H1 (cell line): Measurements from ENCODE around the gene F11. TPM values are rescaled to one million over a fixed set of nuclear protein-coding genes. Genes with fewer than 3 reads are reported as not detected.

Source experiments
- CTCF ChIA-PET: fragments of 300-600 bp; sonication (Branson Sonifier 250); formaldehyde crosslinking; loops from one replicate; lab custom pipeline; 2021; ENCODE audit not compliant: partially characterized antibody; lab: Charles Lee
- POLR2A ChIA-PET: fragments of 300-600 bp; sonication (Branson Sonifier 250); formaldehyde crosslinking; loops from one replicate; lab custom pipeline; 2021; ENCODE audit warnings: inconsistent platforms; ENCODE audit not compliant: partially characterized antibody; lab: Charles Lee
- DNase-seq, 2 experiments: peaks; one replicate each; pipeline versions ENCODE4 v3.0.0 to v3.0.0-alpha.2; 2010 to 2022; ENCODE audit warnings: low spot score in 2 of 2, low read depth in 1 of 2, mixed read lengths in 1 of 2
- FAIRE-seq: peaks from 2 replicates; lab custom pipeline; 2011; peaks lifted over from hg19 to GRCh38; lab: Jason Lieb, UNC
- H2AFZ ChIP-seq: 2 replicates; pipeline ENCODE4 v1.8.1; 2012; ENCODE audit warnings: low read length, inconsistent platforms
- H2AK5ac ChIP-seq: 2 replicates; pipeline ENCODE4 v1.6.1; 2013; ENCODE audit warnings: low read depth, low read length
- H2BK120ac ChIP-seq: replicated peaks from 2 replicates; pipeline ENCODE3; 2013; ENCODE audit warnings: low read depth, low read length, inconsistent platforms
- H2BK12ac ChIP-seq: 2 replicates; pipeline ENCODE4 v1.6.1; 2013; ENCODE audit warnings: low read depth, low read length
- H2BK15ac ChIP-seq: 2 replicates; pipeline ENCODE4 v1.6.1; 2013; ENCODE audit warnings: low read length
- H2BK20ac ChIP-seq: 2 replicates; pipeline ENCODE4 v1.6.1; 2013; ENCODE audit warnings: low read length
- H2BK5ac ChIP-seq: 2 replicates; pipeline ENCODE4 v1.6.1; 2013; ENCODE audit warnings: low read depth, low read length
- H3K14ac ChIP-seq: 2 replicates; pipeline ENCODE4 v1.6.1; 2013; ENCODE audit warnings: inconsistent platforms; ENCODE audit not compliant: insufficient read length
- H3K18ac ChIP-seq: 2 replicates; pipeline ENCODE4 v1.6.1; 2013; ENCODE audit warnings: low read length; ENCODE audit errors: extremely low read depth
- H3K23ac ChIP-seq: 2 replicates; pipeline ENCODE4 v1.6.1; 2013; ENCODE audit warnings: inconsistent platforms; ENCODE audit not compliant: insufficient read length
- H3K23me2 ChIP-seq: 2 replicates; pipeline ENCODE4 v1.6.1; 2013; ENCODE audit warnings: low read depth, low read length
- H3K27ac ChIP-seq: 2 replicates; pipeline ENCODE4 v1.6.1; 2011; ENCODE audit warnings: low read depth, low read length, inconsistent platforms
- H3K27me3 ChIP-seq, 4 experiments: replicated peaks in 1 of 4; 1 replicate in 1 of 4; 2 replicates in 3 of 4; pipeline versions ENCODE4 v1.6.1 to v1.8.1; 2011 to 2013; ENCODE audit warnings: low read length in 3 of 4, mild to moderate bottlenecking in 3 of 4, inconsistent platforms in 2 of 4, mixed read lengths in 2 of 4, moderate library complexity in 1 of 4; ENCODE audit not compliant: control insufficient read depth in 3 of 4, insufficient read depth in 3 of 4; ENCODE audit errors: extremely low read depth in 1 of 4
- H3K36me3 ChIP-seq, 4 experiments: 2 replicates each; pipeline versions ENCODE4 v1.6.1 to v1.8.1; 2011 to 2013; ENCODE audit warnings: mild to moderate bottlenecking in 4 of 4, low read length in 3 of 4, moderate library complexity in 2 of 4, control low read depth in 1 of 4, inconsistent platforms in 1 of 4; ENCODE audit not compliant: insufficient read depth in 4 of 4, control insufficient read depth in 2 of 4
- H3K4ac ChIP-seq: replicated peaks from 2 replicates; pipeline ENCODE3; 2013; ENCODE audit warnings: low read length, low read depth, mixed read lengths, inconsistent platforms; ENCODE audit not compliant: insufficient read length
- H3K4me1 ChIP-seq, 4 experiments: replicated peaks in 1 of 4; 1 replicate in 1 of 4; 2 replicates in 3 of 4; pipeline versions ENCODE4 v1.6.1 to v1.8.1; 2011 to 2013; ENCODE audit warnings: low read length in 3 of 4, inconsistent platforms in 2 of 4, mixed read lengths in 1 of 4; ENCODE audit not compliant: insufficient read depth in 4 of 4, control insufficient read depth in 3 of 4
- H3K4me2 ChIP-seq, 2 experiments: 2 replicates each; pipeline versions ENCODE4 v1.6.1 to v1.8.1; 2011 to 2013; ENCODE audit warnings: low read depth in 2 of 2, low read length in 2 of 2, control low read depth in 1 of 2, inconsistent platforms in 1 of 2, mild to moderate bottlenecking in 1 of 2; ENCODE audit not compliant: insufficient read depth in 1 of 2
- H3K4me3 ChIP-seq, 4 experiments: fragments of 200-600, 300-600 bp in 1 of 4; sonication (generic), shearing (Covaris generic), sonication (Bioruptor Twin) in 1 of 4; 2 replicates each; pipeline versions ENCODE4 v1.5.1 to v1.8.1; 2011 to 2016; ENCODE audit warnings: low read length in 4 of 4, low read depth in 3 of 4, control low read depth in 2 of 4, inconsistent platforms in 2 of 4, mild to moderate bottlenecking in 2 of 4, mixed read lengths in 1 of 4, moderate library complexity in 1 of 4; ENCODE audit not compliant: insufficient read depth in 2 of 4; ENCODE audit errors: extremely low read depth in 1 of 4
- H3K56ac ChIP-seq: replicated peaks from 2 replicates; pipeline ENCODE3; 2013; ENCODE audit warnings: low read depth, mild to moderate bottlenecking, mixed read lengths, low read length, inconsistent platforms; ENCODE audit not compliant: insufficient read length
- H3K79me1 ChIP-seq: 2 replicates; pipeline ENCODE4 v1.6.1; 2013; ENCODE audit warnings: low read depth, low read length, control low read depth
- H3K79me2 ChIP-seq, 2 experiments: 2 replicates each; pipeline versions ENCODE4 v1.6.1 to v1.8.1; 2012 to 2013; ENCODE audit warnings: low read length in 2 of 2, mild to moderate bottlenecking in 2 of 2, inconsistent platforms in 1 of 2; ENCODE audit not compliant: insufficient read depth in 2 of 2, control insufficient read depth in 1 of 2
- H3K9ac ChIP-seq, 4 experiments: replicated peaks in 1 of 4; 1 replicate in 1 of 4; 2 replicates in 3 of 4; pipeline versions ENCODE4 v1.6.1 to v1.8.1; 2011 to 2013; ENCODE audit warnings: low read depth in 3 of 4, low read length in 3 of 4, control low read depth in 2 of 4, mild to moderate bottlenecking in 2 of 4, moderate library complexity in 2 of 4, inconsistent platforms in 1 of 4; ENCODE audit errors: extremely low read depth in 1 of 4
- H3K9me3 ChIP-seq, 2 experiments: 2 replicates each; pipeline versions ENCODE4 v1.6.1 to v1.8.1; 2012 to 2013; ENCODE audit warnings: mild to moderate bottlenecking in 2 of 2, moderate library complexity in 2 of 2, control low read depth in 1 of 2, inconsistent platforms in 1 of 2, low read depth in 1 of 2, low read length in 1 of 2, mixed read lengths in 1 of 2; ENCODE audit not compliant: insufficient read depth in 2 of 2
- H4K20me1 ChIP-seq, 2 experiments: replicated peaks in 1 of 2; 2 replicates each; pipeline versions ENCODE3 to v1.8.1; 2011 to 2013; ENCODE audit warnings: inconsistent platforms in 2 of 2, low read length in 2 of 2, mild to moderate bottlenecking in 1 of 2; ENCODE audit not compliant: insufficient read depth in 2 of 2, control insufficient read depth in 1 of 2
- H4K5ac ChIP-seq: 2 replicates; pipeline ENCODE4 v1.6.1; 2013; ENCODE audit warnings: low read length, low read depth, mixed read lengths, inconsistent platforms; ENCODE audit not compliant: insufficient read length
- H4K8ac ChIP-seq: 2 replicates; pipeline ENCODE4 v1.8.0; 2013; ENCODE audit warnings: mild to moderate bottlenecking, moderate library complexity, low read length, inconsistent platforms; ENCODE audit not compliant: insufficient read depth; ENCODE audit errors: extremely low read depth
- H4K91ac ChIP-seq: replicated peaks from 2 replicates; pipeline ENCODE3; 2013; ENCODE audit warnings: low read length, mixed read lengths, inconsistent platforms; ENCODE audit not compliant: insufficient read length
- CEBPB ChIP-seq: IDR thresholded peaks from 2 replicates; pipeline ENCODE4 v1.6.1; 2012; ENCODE audit warnings: low read depth, low read length
- CHD2 ChIP-seq: IDR thresholded peaks from 2 replicates; pipeline ENCODE4 v1.6.1; 2012; ENCODE audit warnings: low read length, improper control_type of control experiment
- EGR1 ChIP-seq: IDR thresholded peaks from 2 replicates; pipeline ENCODE4 v1.6.1; 2011; ENCODE audit warnings: low read depth, low read length, borderline replicate concordance
- RAD21 ChIP-seq, 2 experiments: IDR thresholded peaks in 1 of 2; conservative IDR thresholded peaks in 1 of 2; 2 replicates each; pipeline ENCODE4 v1.6.1; 2011; ENCODE audit warnings: low read depth in 2 of 2, low read length in 2 of 2, improper control_type of control experiment in 1 of 2, inconsistent platforms in 1 of 2, mild to moderate bottlenecking in 1 of 2, moderate library complexity in 1 of 2
- SIN3A ChIP-seq, 2 experiments: IDR thresholded peaks in 1 of 2; conservative IDR thresholded peaks in 1 of 2; 2 replicates each; pipeline ENCODE4 v1.6.1; 2011 to 2012; ENCODE audit warnings: low read length in 2 of 2, improper control_type of control experiment in 1 of 2, low read depth in 1 of 2, mild to moderate bottlenecking in 1 of 2
- SP4 ChIP-seq: IDR thresholded peaks from 2 replicates; pipeline ENCODE4 v1.6.1; 2012; ENCODE audit warnings: low read length, inconsistent platforms
- SRF ChIP-seq: IDR thresholded peaks from 2 replicates; pipeline ENCODE4 v1.6.1; 2011; ENCODE audit warnings: mild to moderate bottlenecking, low read depth, low read length, moderate library complexity
- TAF1 ChIP-seq: IDR thresholded peaks from 2 replicates; pipeline ENCODE4 v1.6.1; 2011; ENCODE audit warnings: mild to moderate bottlenecking, low read depth, low read length
- WGBS, 2 experiments: shearing (Covaris generic) in 1 of 2; methylation state at CpG; one replicate each; pipeline versions ENCODE4 v1.1.6 to v1.1.7; 2013 to 2015; ENCODE audit warnings: low lambda C conversion rate in 2 of 2, mixed read lengths in 2 of 2, inconsistent platforms in 1 of 2, low coverage in 1 of 2, missing lambda C conversion rate in 1 of 2; ENCODE audit not compliant: insufficient replicate concordance in 2 of 2, insufficient coverage in 1 of 2, insufficient read length in 1 of 2; ENCODE audit errors: extremely low coverage in 1 of 2, missing lambda C conversion rate in 1 of 2; 5-methylcytosine and 5-hydroxymethylcytosine counted together
- polyA plus RNA-seq, 7 experiments: library from polyadenylated mRNA; depleted of rRNA in 3 of 7; stranded (reverse) in 5 of 7; unstranded in 2 of 7; fragments of >200 nt in 5 of 7; fragments of 200-250 nt in 2 of 7; gene quantifications; 1 replicate in 5 of 7; 2 replicates in 1 of 7; 4 replicates in 1 of 7; pipeline versions ENCODE4 v1.2.1 to v1.2.3, GENCODE V29; 2011 to 2013; ENCODE audit warnings: missing spikeins in 2 of 7, mixed read lengths in 2 of 7
- total RNA-seq: library from RNA; stranded (reverse); fragmentation: NEBNext Ultra II Directional; extraction: Animal tissue kit (Norgen Biotek cat#: 25700); gene quantifications from 2 replicates; pipeline ENCODE4 v1.2.1, GENCODE V29; 2021
- TF ChIP-seq, protein P1 (sequence below): IDR thresholded peaks from 2 replicates; pipeline ENCODE4 v1.6.1; 2012; ENCODE audit warnings: low read length, inconsistent platforms

The F11 gene
- total and polyA plus RNA-seq, 2 of the 8 experiments (the other 6 are each of a cell fraction or from before 2014, with no cell fraction given): 0.27 to 0.99 TPM

DNA sequence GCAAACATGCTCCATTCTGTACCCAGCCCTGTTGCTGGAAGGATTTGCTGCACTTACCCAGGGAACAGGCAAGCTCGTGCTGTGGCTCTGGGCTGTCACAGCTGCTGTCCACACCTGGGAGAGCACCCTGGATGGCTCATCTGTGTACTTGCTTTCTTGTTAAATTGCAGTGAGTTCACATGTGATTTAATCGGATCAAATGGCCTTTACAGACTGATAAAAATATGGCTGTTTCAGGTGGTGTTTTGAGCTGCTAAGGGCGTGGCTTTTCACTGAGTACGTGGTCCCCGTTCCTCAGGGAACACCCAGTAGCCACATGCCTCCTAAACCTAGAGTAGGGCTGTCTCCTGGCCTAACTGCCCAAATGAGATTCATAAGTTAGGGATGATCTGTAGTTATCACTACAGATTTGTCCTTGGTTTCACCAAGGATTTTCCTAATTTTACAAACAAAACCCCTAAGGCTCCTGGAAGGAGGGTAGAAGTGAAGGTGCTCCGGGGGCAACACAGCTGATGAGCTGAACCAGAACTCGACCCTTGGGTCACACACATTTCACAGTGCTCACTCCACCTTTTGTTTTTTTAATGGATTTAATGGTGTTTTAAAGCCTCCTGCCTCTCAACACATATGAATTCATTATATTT is 25.0 kb upstream of the F11 start:
- Histone ChIP-seq H3K14ac (no peak overlapping the region), H3K18ac (peak overlapping the region; percentile 89; the same call in 1 of the 2 replicates), H2AFZ (no peak overlapping the region), H2BK12ac (peak overlapping the region; percentile 96), H3K27ac (no peak overlapping the region; the same call in 1 of the 2 replicates), H4K5ac (peak overlapping the region; percentile 12), H3K9me3 (no peaks in the 10 kb centered on the region; a peak in 2 of 4 replicates), H3K4ac (no peak overlapping the region), H3K36me3 (peaks cover 2 to 35% (median 16%) of the 10 kb centered on the region in 4 experiments; a peak in 5 of 8 replicates), H2AK5ac (peak overlapping the region; percentile 61; the same call in 1 of the 2 replicates), H3K4me2 (peak overlapping the region; percentile 37 to 95), H4K8ac (peak overlapping the region; percentile 75; the same call in 1 of the 2 replicates), H2BK15ac (0 out of 2 replicates have a peak overlapping the region, but pooled peaks have one; percentile 72), H3K27me3 (no peaks in the 10 kb centered on the region), H4K20me1 (peaks cover 0 to 3% of the 10 kb centered on the region in 2 experiments), H2BK20ac (peak overlapping the region; percentile 97), H4K91ac (peak overlapping the region; percentile 20), H2BK120ac (peak overlapping the region; percentile 8), H3K79me1 (no peaks in the 10 kb centered on the region), H3K23me2 (peaks cover 3% of the 10 kb centered on the region; the same call in 1 of the 2 replicates), H2BK5ac (peak overlapping the region; percentile 96), H3K79me2 (peaks cover 4 to 27% of the 10 kb centered on the region in 2 experiments; a peak in 2 of 4 replicates), H3K4me3 (peak overlapping the region in 1 of 4 experiments; percentile 95; a peak in 2 of 8 replicates), H3K56ac (no peak overlapping the region), H3K4me1 (peaks cover 0 to 6% (median 4%) of the 10 kb centered on the region in 4 experiments; a peak in 5 of 7 replicates), H3K9ac (0 out of 7 replicates have a peak overlapping the region, but pooled peaks of 1 of the 4 experiments have one; percentile 13), H3K23ac (no peak overlapping the region)
- ChIA-PET CTCF (interaction anchor here (0.9 kb wide), 1 partner anchor 15 kb away, joined by 3 read pairs; no protein-coding TSS in a partner anchor), POLR2A (interaction anchor here (0.7 to 2.9 kb wide), 10 partner anchors 9 to 95 kb away, joined by 3 to 14 read pairs (median 8); partner anchors contain the start of genes CYP4V2 and F11)
- no peak for DNase-seq
- WGBS, 2 experiments: 46% methylated on average over 7 of the region's 7 CpGs; no CpG with 5 or more reads in 1 of the 2 experiments
- FAIRE-seq: peak; percentile 74
- TF ChIP-seq CHD2: peak; percentile 74
- TF ChIP-seq EGR1: no peak
- peak; percentile 86 for TF ChIP-seq SP4
- TF ChIP-seq, protein P1, sequence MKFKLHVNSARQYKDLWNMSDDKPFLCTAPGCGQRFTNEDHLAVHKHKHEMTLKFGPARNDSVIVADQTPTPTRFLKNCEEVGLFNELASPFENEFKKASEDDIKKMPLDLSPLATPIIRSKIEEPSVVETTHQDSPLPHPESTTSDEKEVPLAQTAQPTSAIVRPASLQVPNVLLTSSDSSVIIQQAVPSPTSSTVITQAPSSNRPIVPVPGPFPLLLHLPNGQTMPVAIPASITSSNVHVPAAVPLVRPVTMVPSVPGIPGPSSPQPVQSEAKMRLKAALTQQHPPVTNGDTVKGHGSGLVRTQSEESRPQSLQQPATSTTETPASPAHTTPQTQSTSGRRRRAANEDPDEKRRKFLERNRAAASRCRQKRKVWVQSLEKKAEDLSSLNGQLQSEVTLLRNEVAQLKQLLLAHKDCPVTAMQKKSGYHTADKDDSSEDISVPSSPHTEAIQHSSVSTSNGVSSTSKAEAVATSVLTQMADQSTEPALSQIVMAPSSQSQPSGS: peak; percentile 82; the same call in 1 of the 2 replicates
- TF ChIP-seq RAD21 (IDR thresholded peaks at IDR 0.05 in 1 of 2, conservative IDR thresholded peaks at IDR 0.05 in 1 of 2; ENCODE audit: low read depth in 2 of 2, low read length in 2 of 2): no peak
- TF ChIP-seq TAF1: 0 out of 2 replicates have a peak, but pooled peaks have one; percentile 35
- no peak for TF ChIP-seq CEBPB
- TF ChIP-seq SIN3A (conservative IDR thresholded peaks at IDR 0.05 in 1 of 2, IDR thresholded peaks at IDR 0.05 in 1 of 2; ENCODE audit: low read depth in 1 of 2, low read length in 2 of 2): peak in 1 of 2 experiments; percentile 94; a peak in 2 of 4 replicates
- 0 out of 2 replicates have a peak, but pooled peaks have one; percentile 1 for TF ChIP-seq SRF
